NCI-H2081 treated with DMSO at 0.1 percent for 48 hours (cell line): ENCODE results near the gene SH3PXD2A.
"Not testable (repeated sequence)": the region's sequence is repeated elsewhere in the genome, so short reads cannot be mapped to it uniquely, and the experiment has no call there.

ENCODE experiments used
- DNase-seq: peaks from one replicate; lab custom pipeline; 2025; lab: John Stamatoyannopoulos, UW

Gene SH3PXD2A

DNA sequence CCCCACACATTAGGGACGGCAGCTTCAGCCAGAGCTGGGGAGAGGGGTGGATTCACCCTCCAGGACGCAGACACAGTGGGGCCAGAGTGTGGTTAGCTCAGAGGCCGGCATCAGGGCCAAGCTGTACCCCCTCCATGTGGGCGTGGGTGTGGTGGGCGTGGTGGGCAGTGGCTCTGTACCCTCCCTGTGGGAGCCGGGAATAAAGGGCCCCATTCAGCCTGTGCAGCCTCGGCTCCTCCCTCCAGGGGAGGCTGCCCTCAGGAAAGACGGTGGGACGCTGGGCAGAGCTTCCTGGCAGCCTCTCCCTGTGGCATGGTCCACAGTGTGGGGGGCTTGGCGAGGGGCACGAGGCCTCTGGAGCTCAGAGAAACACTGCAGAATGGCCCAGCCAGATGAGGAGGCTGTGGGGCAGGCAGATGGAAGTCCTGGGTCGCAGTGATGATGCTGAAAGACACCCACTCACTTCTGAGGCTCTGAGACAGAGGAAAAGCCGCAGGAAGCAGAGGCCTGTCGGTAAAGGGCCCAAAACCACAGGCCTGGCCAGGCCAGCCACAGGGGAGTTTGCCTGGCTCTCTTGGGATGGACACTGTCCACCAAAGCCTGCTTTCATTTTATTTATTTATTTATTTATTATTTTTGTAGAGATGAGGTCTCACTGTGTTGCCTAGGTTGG lies 108.0 kb downstream of the SH3PXD2A start:
- no peak for DNase-seq

DNA sequence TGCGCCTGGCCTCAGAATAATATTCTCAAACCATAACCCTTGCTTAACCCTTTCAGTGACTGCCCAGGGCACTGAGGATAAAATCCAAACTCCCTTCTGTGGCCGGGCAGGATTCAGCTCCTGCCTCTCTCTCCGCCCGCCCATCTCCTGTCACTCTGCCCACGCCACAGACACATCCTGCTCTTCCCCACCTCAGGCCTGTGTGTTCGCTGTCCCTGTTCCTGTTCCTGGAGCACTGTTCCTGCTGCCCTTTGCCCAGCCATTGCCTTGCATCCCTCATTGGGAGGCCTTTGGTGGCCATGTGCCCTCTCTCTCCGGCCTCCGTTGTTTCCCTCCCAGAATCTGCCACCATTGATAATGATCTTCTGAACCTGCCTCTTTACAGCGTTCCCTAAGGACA lies 108.8 kb downstream of the SH3PXD2A start:
- no peak for DNase-seq

DNA sequence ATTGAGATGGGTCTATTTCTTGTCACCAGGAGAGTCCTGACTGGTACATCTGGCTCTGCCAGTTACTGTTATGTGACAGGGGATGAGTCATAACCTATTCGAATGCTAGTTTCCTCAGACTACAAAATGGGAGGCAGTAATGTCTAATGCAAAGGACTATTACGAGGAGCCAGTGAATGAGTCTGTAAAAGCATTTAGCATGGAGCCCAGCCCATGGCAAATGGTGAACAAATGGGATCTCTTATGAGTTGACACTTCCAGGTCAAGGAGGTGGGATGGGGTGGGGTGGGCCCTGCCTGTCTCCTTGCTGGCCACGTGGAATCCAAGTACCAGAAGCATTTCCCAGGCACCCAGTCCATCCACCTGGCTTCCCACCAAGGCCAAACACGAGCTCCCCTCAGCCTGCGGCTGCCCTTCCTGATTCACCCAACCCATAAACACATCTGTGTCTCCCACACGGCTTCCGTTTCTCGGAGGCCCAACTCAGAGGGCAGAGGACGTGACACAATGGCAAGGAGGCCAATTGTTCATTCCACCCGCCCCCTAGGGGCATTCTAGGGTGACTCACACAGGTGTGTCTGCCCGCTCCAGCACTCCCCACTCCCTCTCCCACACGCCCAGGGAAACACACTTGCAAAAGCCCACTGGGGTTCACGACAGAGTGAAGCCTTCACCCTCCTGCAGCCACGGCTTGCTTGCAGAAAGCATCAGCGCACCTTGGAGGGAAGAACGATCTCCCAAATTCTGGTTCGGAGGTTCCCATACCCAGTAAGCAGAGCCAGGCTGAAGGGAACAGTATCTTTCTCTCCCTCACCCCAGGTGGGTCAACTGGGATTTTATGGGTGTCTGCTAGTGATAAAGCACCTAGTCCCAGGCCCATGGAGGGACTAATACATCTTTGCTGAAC lies 109.8 kb downstream of the SH3PXD2A start:
- DNase-seq = no peak

DNA sequence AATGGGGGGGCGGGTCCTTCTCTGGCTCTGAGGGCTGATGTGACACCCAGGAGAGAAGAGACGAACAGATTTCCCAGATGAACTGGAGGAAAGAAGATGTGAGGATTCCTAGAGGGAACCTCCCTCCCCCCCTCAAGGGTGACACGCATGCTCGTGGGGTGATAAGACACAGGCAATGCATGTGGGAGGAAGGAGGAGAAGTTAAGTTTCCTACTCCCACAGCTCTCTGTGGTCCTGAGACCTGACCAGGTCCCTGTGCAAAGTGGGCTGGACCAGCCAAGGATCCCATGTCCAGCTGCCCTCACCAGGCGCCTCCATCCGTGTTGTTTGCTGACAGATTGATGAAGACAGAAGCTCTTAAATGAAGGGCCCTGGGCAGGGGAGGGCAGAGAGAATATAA lies 112.6 kb downstream of the SH3PXD2A start:
- DNase-seq = no peak

DNA sequence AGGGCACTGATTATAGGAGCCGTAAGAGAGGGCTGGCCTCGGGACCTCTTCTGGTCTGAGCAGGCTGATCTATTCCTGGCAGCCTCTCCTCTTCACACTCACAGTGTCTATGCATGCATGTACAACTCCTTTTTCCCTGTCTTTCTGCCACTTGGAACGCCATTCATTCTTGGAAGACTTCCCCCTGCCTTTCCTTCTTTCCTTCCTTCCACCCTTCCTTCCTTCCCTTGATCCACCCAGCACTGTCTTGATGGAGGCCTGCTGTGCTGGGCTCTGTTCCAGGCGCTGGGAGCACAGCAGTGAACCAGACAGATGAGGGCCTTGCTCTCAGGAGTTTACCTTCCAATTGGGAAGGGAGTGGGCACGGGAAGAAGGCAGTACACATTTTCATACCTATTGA lies 114.8 kb downstream of the SH3PXD2A start:
- DNase-seq = no peak

DNA sequence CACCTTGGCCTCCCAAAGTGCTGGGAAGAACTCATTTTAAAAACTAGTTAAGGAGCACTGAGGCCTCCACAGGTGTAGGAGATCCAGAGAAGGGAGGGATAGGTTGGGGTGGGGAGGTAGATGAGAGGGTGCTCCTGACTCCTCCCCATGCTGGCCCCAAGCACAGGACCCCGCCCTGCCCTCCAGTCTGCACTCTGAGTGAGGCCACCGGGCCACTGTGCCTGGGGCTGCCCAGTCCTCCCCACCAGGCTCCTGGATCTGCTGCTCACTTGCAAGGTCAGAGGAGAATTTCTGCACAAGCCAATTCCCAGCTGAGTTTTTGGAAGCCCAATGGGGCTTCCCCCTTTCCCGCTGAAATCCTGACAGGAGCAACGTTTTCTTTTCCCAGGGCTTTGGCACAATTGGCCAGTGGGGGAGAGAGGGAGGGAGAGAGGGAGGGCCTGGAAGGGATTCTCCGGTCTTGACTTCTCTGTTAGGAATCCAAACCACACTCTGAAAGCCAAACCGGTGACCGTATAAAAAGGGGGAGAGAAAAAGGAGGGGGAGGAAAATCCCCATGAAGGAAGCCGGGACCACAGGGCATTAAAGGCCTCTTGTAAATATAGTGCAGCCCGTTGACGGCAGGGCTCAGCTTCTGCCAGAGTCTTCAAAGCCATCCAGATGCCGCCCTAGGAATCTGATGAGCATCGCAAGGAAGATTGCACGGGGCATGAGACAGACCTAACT lies 116.2 kb downstream of the SH3PXD2A start:
- DNase-seq = no peak

DNA sequence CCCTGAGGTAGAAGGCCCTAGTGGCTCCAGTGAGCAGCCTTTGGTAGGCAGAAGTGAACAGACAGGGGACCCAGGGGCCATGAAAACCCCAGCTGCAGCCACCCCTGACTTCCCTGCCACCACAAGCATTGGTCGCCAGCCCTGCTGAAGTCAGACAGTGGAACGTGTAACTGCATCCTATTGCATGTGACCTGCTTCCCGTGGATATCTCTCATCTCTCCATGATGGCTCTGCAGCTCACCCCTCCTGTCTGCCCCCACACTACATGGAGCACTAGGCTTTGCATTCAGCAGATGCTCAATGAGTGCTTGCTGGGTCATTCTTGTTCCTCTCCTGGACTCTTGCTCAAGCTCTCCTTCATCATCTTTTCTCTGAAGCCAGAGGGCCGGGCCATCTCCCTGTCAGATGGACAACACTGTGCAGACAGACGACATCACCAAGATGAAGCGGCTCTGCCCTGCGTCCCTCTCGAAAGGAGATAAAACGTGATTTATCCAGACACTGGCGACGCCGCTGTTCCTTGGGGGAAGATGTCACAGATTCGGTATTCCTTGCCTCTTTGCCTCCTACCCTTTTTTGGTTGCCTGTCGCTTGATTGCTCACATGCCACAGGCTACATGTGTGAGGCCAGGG lies 117.5 kb downstream of the SH3PXD2A start:
- no peak for DNase-seq

DNA sequence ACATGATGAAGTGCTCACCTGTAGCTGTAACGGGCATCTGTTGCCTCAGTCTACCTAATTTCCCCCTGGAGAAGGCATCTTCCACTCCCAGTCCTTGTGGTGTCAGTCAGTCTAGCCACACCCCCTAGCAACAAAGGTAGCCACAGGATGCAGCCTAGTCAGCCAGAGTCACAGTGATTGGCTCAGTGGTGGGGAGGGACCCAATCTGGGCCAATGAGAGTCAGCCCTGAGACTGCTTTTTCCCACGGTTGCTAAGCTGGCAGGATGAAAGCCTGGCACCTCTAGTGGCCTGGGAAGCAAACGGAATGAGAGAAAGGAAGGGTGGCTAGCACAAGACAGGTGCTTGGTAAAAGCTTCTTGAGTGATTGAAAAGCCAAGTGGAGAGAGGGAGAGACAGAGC lies 118.6 kb downstream of the SH3PXD2A start:
- DNase-seq = no peak

DNA sequence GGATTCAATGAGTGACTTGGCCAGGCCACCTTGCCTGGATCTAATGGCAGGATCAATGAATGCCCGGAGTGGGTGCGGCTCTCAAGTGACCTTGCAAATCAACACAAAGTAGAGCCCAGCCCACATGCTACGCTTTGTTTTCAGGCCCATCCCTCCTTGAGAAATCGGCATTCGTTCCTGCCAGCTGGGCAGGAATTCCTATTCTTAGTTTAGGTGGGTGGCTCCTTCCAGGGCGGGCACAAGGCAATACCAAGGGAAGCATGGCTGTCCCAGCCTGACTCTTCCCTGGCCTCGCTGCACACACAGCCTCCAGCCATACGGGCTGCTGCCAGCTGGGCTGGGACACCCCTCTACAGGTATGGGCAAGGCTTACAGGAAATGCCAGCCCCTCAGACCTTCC lies 119.3 kb downstream of the SH3PXD2A start:
- no peak for DNase-seq

DNA sequence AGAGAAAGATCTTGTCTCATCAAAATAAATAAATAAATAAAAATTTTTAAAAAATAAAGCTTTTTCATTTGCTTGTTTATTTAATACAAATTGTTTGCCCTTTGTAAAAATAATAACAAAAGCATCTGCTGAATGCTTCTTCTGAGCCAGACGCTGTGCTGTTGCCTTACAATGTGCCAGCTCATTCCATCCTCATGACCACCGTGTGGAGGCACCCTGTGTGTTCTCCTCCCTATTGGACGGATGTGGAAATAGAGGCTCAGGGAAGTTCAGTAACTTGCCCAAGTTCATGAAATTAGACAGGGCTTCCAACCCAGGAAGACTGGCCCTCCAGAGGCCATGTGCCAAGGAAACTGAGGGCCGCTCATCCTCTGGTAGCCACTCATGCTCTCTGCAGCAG lies 120.6 kb downstream of the SH3PXD2A start:
- DNase-seq = no peak

DNA sequence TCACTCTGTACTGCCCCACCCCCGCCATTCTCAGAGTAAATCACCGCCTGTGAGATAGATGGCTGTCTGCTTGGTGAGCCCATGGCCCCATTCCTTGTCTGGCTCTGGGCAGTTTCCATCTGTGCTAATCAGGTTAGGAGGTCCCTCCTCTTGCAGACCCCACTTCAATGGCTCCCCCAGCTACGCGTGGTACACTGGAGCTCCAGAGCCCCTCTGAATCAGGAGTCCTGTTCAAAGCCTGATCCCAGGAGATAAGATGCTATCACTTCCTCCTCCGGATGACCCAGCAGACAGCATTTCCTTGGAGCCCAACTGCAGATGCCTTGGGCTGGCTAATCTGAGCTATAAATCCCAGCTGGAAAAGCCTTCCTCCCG lies 122.3 kb downstream of the SH3PXD2A start:
- DNase-seq = no peak

DNA sequence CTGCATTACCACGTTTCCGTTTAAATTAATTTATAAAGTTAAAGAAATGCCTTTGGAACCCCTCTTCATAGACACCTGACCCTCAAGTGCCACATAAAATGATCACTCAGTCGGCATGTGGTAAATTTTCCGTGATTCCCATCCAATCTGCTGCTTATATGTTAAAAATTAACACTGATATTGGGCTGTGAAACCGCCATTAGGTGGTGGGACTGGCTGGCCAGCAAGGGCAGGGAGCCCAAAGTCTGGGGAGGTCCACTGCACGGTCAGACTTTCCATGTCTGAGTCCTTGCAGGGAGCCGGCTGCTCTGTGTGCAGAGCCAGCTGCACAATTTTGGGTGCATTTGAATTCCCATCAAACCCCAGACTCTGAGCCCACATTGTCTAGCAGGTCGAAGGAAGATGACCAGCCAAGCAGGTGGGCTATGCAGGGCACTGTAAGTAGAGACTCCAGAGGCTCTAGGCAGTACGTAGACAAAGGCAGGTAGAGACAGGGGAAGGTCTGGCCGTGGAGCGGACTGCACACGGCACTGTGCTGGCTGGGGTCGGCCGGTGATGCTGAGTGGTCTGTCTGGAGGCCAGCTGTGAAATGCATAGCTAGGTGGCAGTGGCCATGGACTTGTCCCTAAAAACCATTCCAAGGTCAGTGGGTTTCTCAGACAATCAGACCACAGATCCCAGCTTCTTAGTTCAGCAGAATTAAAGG lies 122.9 kb downstream of the SH3PXD2A start:
- DNase-seq = no peak

DNA sequence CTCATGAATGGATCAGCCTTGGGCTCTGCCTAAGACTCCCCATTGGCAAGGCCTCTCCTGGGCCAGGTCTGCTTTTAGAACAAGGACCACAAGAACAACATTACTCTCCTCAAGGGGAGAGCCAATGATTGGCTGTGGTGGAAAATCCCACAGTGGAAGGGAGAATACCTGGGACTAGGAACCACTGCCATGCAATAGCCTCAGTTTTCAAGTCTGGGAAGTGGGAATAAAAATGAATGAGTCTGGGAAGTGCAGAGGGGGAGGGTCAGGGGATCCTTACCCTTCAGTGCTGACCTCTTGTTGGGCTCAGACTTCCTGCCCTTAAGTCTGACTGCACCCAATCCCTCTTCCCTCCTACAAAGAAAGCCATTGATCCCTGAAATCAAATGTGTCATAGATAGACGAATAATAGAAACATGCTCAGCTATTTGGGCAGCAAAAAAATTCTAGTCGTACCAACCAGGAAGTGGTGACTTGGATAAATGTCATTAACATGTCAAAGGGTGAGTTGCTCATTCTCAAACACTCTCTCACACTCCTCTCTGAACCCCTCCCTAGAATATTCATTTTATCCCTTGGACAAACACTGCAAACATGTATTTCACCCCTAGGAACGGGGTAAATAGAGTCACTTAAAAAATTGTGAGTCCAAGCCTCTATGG lies 123.6 kb downstream of the SH3PXD2A start:
- no peak for DNase-seq

DNA sequence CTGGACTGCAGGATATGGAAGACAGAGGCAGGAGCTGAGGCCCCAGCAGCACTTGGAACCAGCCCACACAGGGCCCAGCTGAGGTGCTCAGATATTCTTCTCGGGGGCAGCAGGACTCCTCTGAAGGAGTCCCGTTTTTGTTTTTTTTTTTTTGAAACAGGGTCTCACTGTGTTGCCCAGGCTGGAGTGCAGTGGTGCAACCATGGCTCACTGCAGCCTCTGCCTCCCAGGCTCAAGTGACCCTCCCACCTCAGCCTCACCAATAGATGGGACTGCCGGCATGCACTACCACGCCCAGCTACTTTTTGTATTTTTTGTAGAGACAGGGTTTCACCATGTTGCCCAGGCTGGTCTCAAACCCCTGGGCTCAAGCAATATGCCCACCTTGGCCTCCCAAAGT lies 124.3 kb downstream of the SH3PXD2A start:
- DNase-seq = not testable (repeated sequence)

DNA sequence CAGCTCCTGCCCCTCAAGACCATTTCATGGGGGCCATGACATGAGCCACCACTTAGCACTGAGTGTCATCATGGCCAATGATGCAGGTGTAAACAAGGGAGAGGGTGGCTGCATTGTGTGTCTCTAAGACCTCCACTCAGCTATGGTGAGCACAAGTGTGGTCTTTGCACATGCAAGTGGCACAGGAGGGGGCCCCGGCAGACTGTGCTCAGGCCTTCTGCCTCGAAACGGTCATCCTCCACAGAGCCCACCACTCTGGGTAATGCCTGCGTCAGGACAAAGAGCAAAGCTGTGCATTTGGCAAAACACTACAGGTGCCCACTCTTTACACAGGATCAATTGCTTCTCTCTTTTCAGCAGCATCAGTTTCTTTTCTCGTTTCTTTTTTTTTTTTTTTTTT lies 125.5 kb downstream of the SH3PXD2A start:
- no peak for DNase-seq

DNA sequence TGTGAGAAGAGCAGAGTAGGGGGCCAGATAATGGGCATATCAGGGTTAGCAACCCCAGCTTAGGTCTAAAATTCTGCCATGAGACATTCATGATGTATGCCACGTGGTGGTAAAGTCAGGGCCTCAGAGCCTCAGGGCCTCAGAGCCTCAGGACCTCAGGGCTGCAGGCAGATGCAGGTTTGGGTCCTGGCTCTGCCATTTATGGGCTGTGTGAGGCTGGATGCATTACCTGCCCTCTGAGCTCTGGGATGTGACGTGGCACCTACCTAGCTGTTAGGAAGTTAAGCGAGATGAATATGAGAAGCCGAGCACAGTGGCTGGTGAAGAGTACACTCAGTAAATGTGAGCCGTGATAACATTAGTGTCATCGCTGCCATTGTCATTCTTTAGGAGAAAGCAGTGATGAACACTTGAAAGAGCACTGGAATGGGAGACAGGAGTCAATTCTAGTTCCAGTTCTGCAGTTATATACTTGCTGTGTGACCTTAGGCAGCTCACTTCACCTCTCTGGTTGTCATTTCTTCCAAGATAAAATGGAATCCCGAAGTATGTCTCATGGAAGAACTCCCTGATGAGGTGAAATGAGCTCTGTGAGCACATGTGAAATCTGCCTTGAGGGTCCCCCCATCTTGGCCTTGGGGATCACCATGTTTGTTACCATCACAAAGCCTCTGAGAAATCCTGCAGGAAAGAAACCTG lies 127.2 kb downstream of the SH3PXD2A start:
- no peak for DNase-seq

DNA sequence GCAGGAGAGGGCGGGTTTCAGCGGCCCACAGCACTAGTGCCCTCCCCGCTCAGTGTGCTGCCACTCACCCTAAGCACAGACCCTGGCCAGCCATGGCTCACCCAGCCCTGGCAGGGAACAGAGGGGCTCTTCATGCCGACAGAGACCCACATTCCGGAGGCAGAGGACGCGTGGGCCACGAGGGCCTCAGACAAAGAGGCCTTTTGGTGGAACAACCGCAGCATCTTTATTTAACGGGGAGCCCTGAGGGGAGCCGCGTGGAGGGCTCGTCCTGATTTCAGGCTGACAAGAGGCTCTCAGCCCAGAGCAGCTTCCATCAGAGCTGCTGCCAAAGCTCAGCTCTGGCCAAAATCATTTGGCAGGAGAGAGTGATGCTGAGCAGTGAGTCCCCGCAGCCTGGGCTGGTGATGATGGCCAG lies 127.8 kb downstream of the SH3PXD2A start:
- DNase-seq = no peak

DNA sequence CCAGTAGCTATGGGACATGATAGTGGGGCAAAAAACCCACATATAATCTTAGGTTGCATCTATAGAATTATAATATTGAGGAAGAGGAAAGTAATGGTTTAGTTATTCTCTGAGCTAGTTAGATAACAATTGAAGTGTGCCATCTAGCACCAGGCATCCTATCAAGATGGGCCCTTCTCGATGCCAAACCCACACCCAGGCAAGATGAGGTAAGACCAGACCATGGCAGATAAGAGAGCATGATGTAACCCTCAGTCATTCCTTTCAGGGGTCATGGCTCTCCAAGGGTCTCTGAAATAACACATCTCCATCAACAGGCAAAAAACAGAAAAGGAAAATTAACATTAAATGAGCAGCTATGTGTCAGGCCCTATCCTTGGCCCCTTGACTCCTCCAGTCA lies 128.7 kb downstream of the SH3PXD2A start:
- no peak for DNase-seq

DNA sequence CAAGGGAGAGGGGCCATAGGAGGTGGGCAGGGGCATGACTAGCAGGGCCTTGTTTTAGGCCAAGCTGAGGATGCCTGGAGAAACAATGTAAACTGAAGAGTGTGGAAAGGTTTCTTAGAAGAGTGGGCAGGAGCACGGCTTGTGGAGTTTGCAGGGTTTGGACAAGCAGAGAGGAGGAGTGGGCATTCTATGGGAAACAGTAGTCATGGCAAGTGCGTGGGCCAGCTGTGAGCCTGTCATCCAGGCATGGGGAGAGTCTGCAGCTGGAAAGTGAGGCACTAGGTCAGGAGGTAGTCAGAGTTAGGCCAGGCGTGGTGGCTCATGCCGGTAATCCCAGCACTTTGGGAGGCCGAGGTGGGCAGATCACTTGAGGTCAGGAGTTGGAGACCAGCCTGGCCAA lies 130.1 kb downstream of the SH3PXD2A start:
- no peak for DNase-seq

DNA sequence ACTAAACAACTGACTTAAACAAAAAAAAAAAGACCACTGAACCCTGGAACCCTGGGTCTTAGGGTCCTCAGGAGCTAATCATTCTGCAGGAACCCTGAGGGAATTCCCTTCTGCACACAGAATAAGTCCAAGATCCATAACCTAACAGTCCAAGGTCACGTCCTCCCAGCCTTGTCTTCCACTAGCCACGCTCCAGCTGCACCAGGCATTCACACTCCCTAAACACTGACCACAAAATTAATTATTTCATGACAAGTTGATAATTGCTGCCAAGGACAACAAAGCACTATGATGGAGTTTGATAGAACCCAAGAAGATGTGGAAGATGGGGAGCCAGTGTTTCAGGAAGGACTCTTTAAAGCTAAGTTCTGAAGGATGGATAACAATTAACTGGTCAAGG lies 130.6 kb downstream of the SH3PXD2A start:
- DNase-seq = no peak

DNA sequence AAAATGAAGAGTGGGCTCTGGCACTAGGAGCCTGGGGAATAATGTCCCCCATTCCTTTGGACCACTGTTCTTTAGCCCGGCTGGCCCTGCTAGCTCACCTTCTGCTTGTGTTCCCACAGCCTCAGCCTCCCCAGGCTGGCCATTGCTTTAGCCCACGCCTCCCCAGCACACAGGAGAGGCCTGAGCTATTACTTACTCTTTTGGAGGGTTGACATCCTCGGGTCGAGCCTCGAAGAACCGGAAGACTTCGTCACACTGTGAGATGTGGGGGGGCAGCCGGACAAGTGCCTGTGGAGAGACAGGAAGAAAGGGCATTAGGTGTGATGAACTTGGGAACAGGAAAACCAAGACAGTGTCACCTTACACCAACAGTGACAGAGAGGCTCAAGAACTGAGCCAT lies 131.3 kb downstream of the SH3PXD2A start:
- DNase-seq = no peak
